Inferior parietal cortex (tissue), 1 donor: ENCODE measurements around the gene CEP112.
"Not testable (repeated sequence)": the region's sequence is repeated elsewhere in the genome, so short reads cannot be mapped to it uniquely, and the experiment has no call there.

Experiments
- DNase-seq: peaks from one replicate; pipeline ENCODE4 v3.0.0-alpha.2; 2016; ENCODE audit errors: extremely low spot score

CEP112 gene

GRCh38 chr17:65833214-65833613, 358.7 kb downstream of the CEP112 start:
- no peak for DNase-seq

- DNase-seq: no peak
Observed at GRCh38 chr17:65830356-65830755, 361.6 kb downstream of the CEP112 start.

- DNase-seq: not testable (repeated sequence)
Observed at GRCh38 chr17:65826577-65826976, 365.4 kb downstream of the CEP112 start.

GRCh38 chr17:65824901-65825300, 367.0 kb downstream of the CEP112 start:
- no peak for DNase-seq

- no peak for DNase-seq
Observed at GRCh38 chr17:65823713-65824112, 368.2 kb downstream of the CEP112 start.

- DNase-seq: no peak
Observed at GRCh38 chr17:65820811-65821210, 371.1 kb downstream of the CEP112 start.

- no peak for DNase-seq
Observed at GRCh38 chr17:65820306-65820705, 371.6 kb downstream of the CEP112 start.

- no peak for DNase-seq
Observed at GRCh38 chr17:65819810-65820209, 372.1 kb downstream of the CEP112 start.

GRCh38 chr17:65817951-65818350, 374.0 kb downstream of the CEP112 start:
- DNase-seq: no peak

- no peak for DNase-seq
Observed at GRCh38 chr17:65814418-65814817, 377.5 kb downstream of the CEP112 start.

GRCh38 chr17:65813306-65813705, 378.6 kb downstream of the CEP112 start:
- no peak for DNase-seq

GRCh38 chr17:65811043-65811442, 380.9 kb downstream of the CEP112 start:
- DNase-seq: no peak

- DNase-seq: no peak
Observed at GRCh38 chr17:65809366-65809765, 382.6 kb downstream of the CEP112 start.

GRCh38 chr17:65808566-65808965, 383.4 kb downstream of the CEP112 start:
- DNase-seq: not testable (repeated sequence)

GRCh38 chr17:65807361-65807760, 384.6 kb downstream of the CEP112 start:
- DNase-seq: no peak

GRCh38 chr17:65801513-65801912, 390.4 kb downstream of the CEP112 start:
- no peak for DNase-seq

GRCh38 chr17:65800655-65801054, 391.3 kb downstream of the CEP112 start:
- no peak for DNase-seq

GRCh38 chr17:65799869-65800268, 392.1 kb downstream of the CEP112 start:
- DNase-seq: no peak

- DNase-seq: no peak
Observed at GRCh38 chr17:65799454-65799853, 392.5 kb downstream of the CEP112 start.

GRCh38 chr17:65797809-65798208, 394.1 kb downstream of the CEP112 start:
- DNase-seq: no peak

GRCh38 chr17:65797101-65797500, 394.8 kb downstream of the CEP112 start:
- no peak for DNase-seq

GRCh38 chr17:65794572-65794971, 397.4 kb downstream of the CEP112 start:
- DNase-seq: no peak

GRCh38 chr17:65790241-65790640, 401.7 kb downstream of the CEP112 start:
- no peak for DNase-seq

- no peak for DNase-seq
Observed at GRCh38 chr17:65787503-65787902, 404.4 kb downstream of the CEP112 start.

- no peak for DNase-seq
Observed at GRCh38 chr17:65786479-65786878, 405.5 kb downstream of the CEP112 start.
